BLaER1 treated with 17β-estradiol and CSF1 and Interleukin-3, amounts not matched to agents 10 nM and 100 nM (cell line): ENCODE data around the gene UBE2J2.
A peak's percentile ranks its signal among the peaks of the same experiment; 100 is the strongest.

Source experiments
- H3K27ac ChIP-seq, 11 experiments: shearing (Covaris generic); formaldehyde crosslinking; 2 replicates each; pipeline ENCODE4 v1.8.1; 2022
- H3K27me3 ChIP-seq, 11 experiments: shearing (Covaris generic); formaldehyde crosslinking; 2 replicates each; pipeline ENCODE4 v1.8.1; 2022
- H3K36me3 ChIP-seq, 11 experiments: shearing (Covaris generic); formaldehyde crosslinking; 2 replicates each; pipeline ENCODE4 v1.8.1; 2022
- H3K4me1 ChIP-seq, 10 experiments: shearing (Covaris generic); formaldehyde crosslinking; 2 replicates each; pipeline ENCODE4 v1.8.1; 2022
- H3K4me2 ChIP-seq, 11 experiments: shearing (Covaris generic); formaldehyde crosslinking; 2 replicates each; pipeline ENCODE4 v1.8.1; 2022
- H3K4me3 ChIP-seq, 10 experiments: shearing (Covaris generic); formaldehyde crosslinking; 2 replicates each; pipeline ENCODE4 v1.8.1; 2022
- H3K9ac ChIP-seq, 11 experiments: shearing (Covaris generic); formaldehyde crosslinking; 2 replicates each; pipeline ENCODE4 v1.8.1; 2022
- H3K9me3 ChIP-seq, 11 experiments: shearing (Covaris generic); formaldehyde crosslinking; replicated peaks in 1 of 11; 2 replicates each; pipeline ENCODE4 v1.8.1; 2022
- H4K20me1 ChIP-seq, 11 experiments: shearing (Covaris generic); formaldehyde crosslinking; 2 replicates each; pipeline ENCODE4 v1.8.1; 2022
- Cebpa-rat ChIP-seq, 11 experiments: shearing (Covaris generic); IDR thresholded peaks; 2 replicates each; pipeline ENCODE4 v1.8.1; 2022

UBE2J2 gene

DNA sequence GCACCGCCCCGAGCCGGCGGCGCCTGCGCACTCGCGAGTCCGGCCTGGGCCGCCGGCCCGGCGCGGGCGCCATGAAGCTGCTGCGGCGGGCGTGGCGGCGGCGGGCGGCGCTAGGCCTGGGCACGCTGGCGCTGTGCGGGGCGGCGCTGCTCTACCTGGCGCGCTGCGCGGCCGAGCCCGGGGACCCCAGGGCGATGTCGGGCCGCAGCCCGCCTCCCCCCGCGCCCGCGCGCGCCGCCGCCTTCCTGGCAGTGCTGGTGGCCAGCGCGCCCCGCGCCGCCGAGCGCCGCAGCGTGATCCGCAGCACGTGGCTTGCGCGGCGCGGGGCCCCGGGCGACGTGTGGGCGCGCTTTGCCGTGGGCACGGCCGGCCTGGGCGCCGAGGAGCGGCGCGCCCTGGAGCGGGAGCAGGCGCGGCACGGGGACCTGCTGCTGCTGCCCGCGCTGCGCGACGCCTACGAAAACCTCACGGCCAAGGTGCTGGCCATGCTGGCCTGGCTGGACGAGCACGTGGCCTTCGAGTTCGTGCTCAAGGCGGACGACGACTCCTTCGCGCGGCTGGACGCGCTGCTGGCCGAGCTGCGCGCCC, 41.4 kb downstream of the UBE2J2 start, which contains the start of gene B3GALT6:
Gene B3GALT6, plus strand, starts transcription at position 30 of the 588 bp plus-strand sequence. Its CDS starts 42 bp downstream, at position 72.
- Histone ChIP-seq H3K27ac (peak within 1 kb of the TSS; percentile 90 to 98 (median 94)), H4K20me1 (peaks cover 42 to 84% (median 77%) of the 10 kb centered on the region in 11 experiments), H3K9ac (peak within 1 kb of the TSS; percentile 92 to 100 (median 96)), H3K9me3 (no peaks in the 10 kb centered on the region), H3K4me2 (peak within 1 kb of the TSS; percentile 98 to 100 (median 100)), H3K4me1 (peaks cover 52 to 72% (median 69%) of the 10 kb centered on the region in 10 experiments), H3K27me3 (peaks cover 0 to 10% (median 0%) of the 10 kb centered on the region in 11 experiments; a peak in 8 of 22 replicates), H3K36me3 (peaks cover 26 to 57% (median 45%) of the 10 kb centered on the region in 11 experiments), H3K4me3 (peak within 1 kb of the TSS; percentile 77 to 99 (median 90))
- no peak for TF ChIP-seq Cebpa-rat (IDR thresholded peaks at IDR 0.05)

DNA sequence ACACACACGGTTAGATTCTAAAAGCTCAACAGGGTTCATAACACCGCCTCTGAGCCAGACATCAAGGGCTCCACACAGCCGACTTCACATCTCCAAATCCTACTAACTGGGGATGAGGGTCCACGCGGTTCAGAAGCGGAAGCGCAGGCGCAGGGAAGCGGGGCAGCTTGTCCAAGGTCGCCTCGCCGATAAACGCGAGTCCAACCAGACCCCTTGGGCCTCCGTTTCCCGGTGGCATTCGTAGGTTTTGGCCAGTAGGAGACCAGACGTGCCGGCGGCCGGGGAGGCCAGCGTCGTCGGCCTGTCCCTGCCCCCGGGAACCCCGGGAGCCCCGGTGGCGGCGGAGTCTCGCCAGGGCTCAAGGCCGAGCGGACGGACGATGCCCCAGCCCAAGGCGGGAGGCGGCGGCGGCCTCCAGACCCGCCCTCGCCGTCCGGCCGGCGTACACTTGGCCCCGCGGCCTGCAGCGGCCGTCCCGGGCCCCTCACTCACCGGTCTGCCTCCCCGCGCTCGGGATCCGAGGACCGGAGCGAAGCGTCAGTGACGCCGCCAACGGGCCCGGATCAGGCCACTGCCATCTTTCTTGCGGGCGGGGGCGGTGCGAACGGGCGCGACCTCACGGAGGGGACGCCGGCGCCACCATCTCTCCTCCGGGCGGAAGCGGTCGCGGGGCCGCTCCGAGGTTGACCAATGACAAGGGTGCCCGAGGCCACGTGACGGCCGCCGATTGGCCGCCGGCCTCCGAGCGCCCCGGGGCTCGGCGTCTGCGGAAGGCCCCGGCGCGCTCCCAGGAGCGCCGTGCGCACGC, 42.0 kb downstream of the UBE2J2 start, which contains the start of gene SDF4:
Gene SDF4, minus strand, starts transcription at position 602 of the 808 bp plus-strand sequence. CDS start 3,229 bp downstream, outside the sequence.
- H3K4me2 ChIP-seq = peak within 1 kb of the TSS; percentile 98 to 100 (median 100)
- H3K36me3 ChIP-seq = peaks cover 33 to 64% (median 52%) of the 10 kb centered on the region in 11 experiments
- H3K27ac ChIP-seq = peak within 1 kb of the TSS; percentile 90 to 98 (median 94)
- H3K9ac ChIP-seq = peak within 1 kb of the TSS; percentile 92 to 100 (median 96)
- no peak for TF ChIP-seq Cebpa-rat (IDR thresholded peaks at IDR 0.05)
- peaks cover 49 to 84% (median 77%) of the 10 kb centered on the region in 11 experiments for H4K20me1 ChIP-seq
- H3K9me3 ChIP-seq = no peaks in the 10 kb centered on the region
- peaks cover 0 to 3% (median 0%) of the 10 kb centered on the region in 11 experiments; a peak in 5 of 22 replicates for H3K27me3 ChIP-seq
- peaks cover 45 to 65% (median 62%) of the 10 kb centered on the region in 10 experiments for H3K4me1 ChIP-seq
- H3K4me3 ChIP-seq = peak within 1 kb of the TSS; percentile 77 to 99 (median 90)

DNA sequence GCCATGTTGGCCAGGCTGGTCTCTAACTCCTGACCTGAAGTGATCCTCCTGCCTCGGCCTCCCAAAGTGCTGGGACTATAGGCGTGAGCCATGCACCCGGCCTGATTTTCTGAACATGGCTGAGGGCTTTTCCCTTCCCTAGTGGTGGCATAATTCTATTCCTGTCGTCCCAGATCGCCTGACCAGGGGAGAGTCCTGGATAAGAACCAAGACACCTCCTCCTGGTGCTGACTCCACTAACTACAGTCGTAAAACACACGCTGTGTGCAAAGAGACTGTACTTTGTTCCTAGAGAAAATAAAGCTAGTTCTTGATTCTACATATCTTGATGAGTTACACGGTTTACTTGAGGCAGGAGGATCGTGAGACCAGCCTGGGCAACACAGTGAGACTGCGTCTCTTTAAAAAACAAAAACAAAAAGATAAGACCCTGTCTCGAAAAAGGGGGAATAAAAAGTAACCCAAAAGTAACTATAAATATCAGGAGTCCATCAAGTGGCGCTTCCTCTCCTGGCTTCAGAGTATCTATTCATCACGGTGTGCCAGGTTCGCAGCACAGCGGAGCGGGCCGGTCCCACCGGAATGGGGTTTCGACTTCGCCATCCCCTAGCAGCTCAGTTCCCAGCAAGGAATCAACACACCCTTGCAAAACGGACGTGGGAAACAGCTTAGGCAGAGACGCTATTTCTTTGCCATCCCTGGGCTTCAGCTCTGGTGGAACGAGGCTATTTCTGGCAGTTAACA, 42.8 kb downstream of the UBE2J2 start:
- Histone ChIP-seq H3K36me3 (peaks cover 41 to 68% (median 60%) of the 10 kb centered on the region in 11 experiments), H3K27me3 (no peaks in the 10 kb centered on the region), H3K4me2 (peak overlapping the region; percentile 83 to 95 (median 93)), H3K9me3 (no peaks in the 10 kb centered on the region), H3K4me1 (peaks cover 37 to 57% (median 54%) of the 10 kb centered on the region in 10 experiments), H3K4me3 (peak overlapping the region; percentile 77 to 99 (median 90)), H3K27ac (peak overlapping the region; percentile 90 to 98 (median 94)), H3K9ac (peak overlapping the region; percentile 92 to 100 (median 96)), H4K20me1 (peaks cover 54 to 84% (median 77%) of the 10 kb centered on the region in 11 experiments)
- TF ChIP-seq Cebpa-rat (IDR thresholded peaks at IDR 0.05) = no peak

DNA sequence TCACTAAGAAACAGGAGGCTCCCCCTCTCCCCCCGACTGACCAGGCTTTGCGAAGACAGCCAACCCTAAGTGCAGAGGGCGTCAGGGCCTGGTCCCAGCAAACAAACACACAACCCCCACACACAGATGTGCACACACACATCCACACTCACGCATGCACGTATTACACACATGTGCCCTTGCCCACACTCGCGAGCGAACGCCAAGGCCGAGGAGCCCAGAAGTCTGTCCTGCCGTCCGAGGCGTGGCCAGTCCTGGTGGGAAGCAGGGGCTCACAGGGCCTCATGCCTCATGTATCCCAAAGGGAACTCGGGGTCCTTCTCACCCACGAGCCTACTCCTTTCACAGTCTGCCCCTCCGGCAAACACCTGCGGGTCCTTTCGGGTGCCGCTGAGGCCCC, 43.9 kb downstream of the UBE2J2 start:
- Histone ChIP-seq H3K27me3 (no peaks in the 10 kb centered on the region), H3K4me3 (peak overlapping the region in 7 of 10 experiments; percentile 77 to 99 (median 89); a peak in 10 of 20 replicates), H3K4me2 (peak overlapping the region; percentile 83 to 95 (median 93)), H4K20me1 (peaks cover 56 to 84% (median 77%) of the 10 kb centered on the region in 11 experiments), H3K27ac (no peak overlapping the region; a peak in 1 of 22 replicates), H3K4me1 (peaks cover 37 to 46% (median 44%) of the 10 kb centered on the region in 10 experiments), H3K9ac (peak overlapping the region; percentile 92 to 100 (median 96); a peak in 16 of 22 replicates), H3K36me3 (peaks cover 52 to 68% (median 62%) of the 10 kb centered on the region in 11 experiments), H3K9me3 (no peaks in the 10 kb centered on the region)
- no peak for TF ChIP-seq Cebpa-rat (IDR thresholded peaks at IDR 0.05)

DNA sequence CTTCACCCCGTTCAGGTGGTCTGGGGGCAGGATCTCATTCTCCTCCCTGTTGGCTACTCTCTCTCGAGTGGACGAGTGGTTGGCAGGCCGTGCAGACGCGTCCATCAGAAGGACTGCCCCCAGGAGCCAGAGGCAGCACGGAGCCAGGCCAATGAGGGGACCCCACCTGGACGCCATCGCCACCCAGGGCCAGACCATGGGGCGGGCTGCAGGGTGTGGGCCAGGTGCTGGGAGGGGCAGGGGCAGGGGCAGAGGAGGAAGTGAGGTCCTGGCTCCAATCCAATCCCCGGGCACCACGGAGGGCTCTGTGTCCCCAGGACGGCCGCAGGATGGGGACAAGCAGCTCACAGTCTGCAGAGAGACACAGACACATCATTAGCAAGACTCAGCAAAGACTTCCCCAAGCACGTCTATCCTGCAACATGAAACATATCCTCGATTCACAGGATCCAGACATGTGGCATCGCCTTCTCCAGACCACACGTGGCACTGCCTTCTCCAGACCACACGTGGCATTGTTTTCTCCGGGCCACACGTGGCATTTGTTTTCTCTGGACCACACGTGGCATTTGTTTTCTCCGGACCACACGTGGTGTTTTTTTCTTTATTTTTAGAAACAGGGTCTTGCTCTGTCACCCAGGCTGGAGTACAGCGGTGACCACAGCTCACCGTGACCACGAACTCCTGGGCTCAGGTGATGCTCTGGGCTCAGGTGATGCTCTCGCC, 44.9 kb downstream of the UBE2J2 start:
- Histone ChIP-seq H3K4me2 (peak overlapping the region in 3 of 11 experiments; percentile 94; a peak in 1 of 22 replicates), H3K4me1 (peaks cover 30 to 36% (median 34%) of the 10 kb centered on the region in 10 experiments), H3K9ac (peak overlapping the region in 2 of 11 experiments; percentile 19 to 98; a peak in 3 of 22 replicates), H3K27ac (no peak overlapping the region), H3K9me3 (no peaks in the 10 kb centered on the region), H3K36me3 (peaks cover 62 to 68% (median 64%) of the 10 kb centered on the region in 11 experiments), H3K27me3 (no peaks in the 10 kb centered on the region), H4K20me1 (peaks cover 63 to 84% (median 77%) of the 10 kb centered on the region in 11 experiments), H3K4me3 (no peak overlapping the region)
- TF ChIP-seq Cebpa-rat (IDR thresholded peaks at IDR 0.05) = no peak

DNA sequence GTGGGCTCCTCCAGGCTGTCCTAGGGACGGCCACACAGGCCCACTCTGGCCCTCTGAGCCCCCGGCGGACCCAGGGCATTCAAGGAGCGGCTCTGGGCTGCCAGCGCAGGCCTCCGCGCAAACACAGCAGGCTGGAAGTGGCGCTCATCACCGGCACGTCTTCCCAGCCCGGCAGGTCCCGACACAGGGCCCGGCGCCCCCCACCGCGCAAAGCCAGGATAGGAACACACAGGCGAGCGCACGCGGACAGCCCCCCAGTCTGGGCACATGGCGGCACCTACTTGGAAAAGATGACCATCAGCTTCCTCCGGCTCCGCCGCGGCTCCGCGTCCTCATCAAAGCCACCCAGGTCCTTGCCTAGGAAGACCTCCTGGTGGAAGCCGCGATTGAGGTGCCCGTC, 45.5 kb downstream of the UBE2J2 start:
- Histone ChIP-seq H3K27me3 (no peaks in the 10 kb centered on the region), H4K20me1 (peaks cover 63 to 81% (median 74%) of the 10 kb centered on the region in 11 experiments), H3K4me2 (no peak overlapping the region), H3K36me3 (peaks cover 65 to 71% (median 67%) of the 10 kb centered on the region in 11 experiments), H3K4me1 (peaks cover 25 to 30% (median 28%) of the 10 kb centered on the region in 10 experiments), H3K9ac (peak overlapping the region in 1 of 11 experiments; percentile 19; a peak in 1 of 22 replicates), H3K27ac (no peak overlapping the region), H3K4me3 (no peak overlapping the region), H3K9me3 (no peaks in the 10 kb centered on the region)
- no peak for TF ChIP-seq Cebpa-rat (IDR thresholded peaks at IDR 0.05)

DNA sequence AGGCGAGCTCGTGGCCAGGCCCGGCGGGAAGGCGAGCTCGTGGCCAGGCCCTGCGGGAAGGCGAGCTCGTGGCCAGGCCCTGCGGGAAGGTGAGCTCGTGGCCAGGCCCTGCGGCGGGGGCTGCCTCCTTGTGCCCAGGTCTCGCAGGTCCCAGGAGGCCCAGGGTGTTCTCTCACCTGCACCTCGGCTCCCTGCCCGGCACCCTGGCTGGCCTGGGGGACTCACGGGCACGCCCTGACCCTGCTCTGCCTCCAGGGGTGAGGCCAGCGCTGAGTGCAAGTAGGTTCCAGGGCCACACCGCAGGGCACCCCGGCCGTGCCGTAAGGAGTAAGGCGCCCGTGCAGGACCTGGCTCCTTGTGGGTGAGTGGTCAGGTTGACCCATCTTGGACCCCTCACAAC, 46.3 kb downstream of the UBE2J2 start:
- Histone ChIP-seq H3K4me3 (no peak overlapping the region), H3K27ac (no peak overlapping the region), H3K9ac (no peak overlapping the region), H3K4me2 (no peak overlapping the region), H3K9me3 (no peaks in the 10 kb centered on the region), H3K27me3 (no peaks in the 10 kb centered on the region), H3K36me3 (peaks cover 73 to 79% (median 75%) of the 10 kb centered on the region in 11 experiments), H3K4me1 (peaks cover 17 to 22% (median 20%) of the 10 kb centered on the region in 10 experiments), H4K20me1 (peaks cover 63 to 84% (median 80%) of the 10 kb centered on the region in 11 experiments)
- no peak for TF ChIP-seq Cebpa-rat (IDR thresholded peaks at IDR 0.05)
